HG02798 (cell line): ENCODE results near the gene MAMSTR.
"Not testable (repeated sequence)": the region's sequence is repeated elsewhere in the genome, so short reads cannot be mapped to it uniquely, and the experiment has no call there.

Source experiments
- ATAC-seq: cut with Tn5 transposase; IDR thresholded peaks from one replicate; pipeline ENCODE4 v1.9.1; 2021; ENCODE audit warnings: mild to moderate bottlenecking; ENCODE audit not compliant: unreplicated experiment, poor library complexity

The MAMSTR gene

GRCh38 chr19:48695743-48696352, 23.7 kb downstream of the MAMSTR start, which contains the start of gene FUT2:
TSS of gene FUT2 (plus strand) at chr19:48695971. CDS start at chr19:48702957, 6,986 bp downstream.
- ATAC-seq = no peak

- ATAC-seq = not testable (repeated sequence)
These were observed 25.9 kb downstream of the MAMSTR start for GRCh38 chr19:48693629-48694028.

- ATAC-seq = no peak
These were observed 30.1 kb downstream of the MAMSTR start for GRCh38 chr19:48689449-48689848.

GRCh38 chr19:48687776-48688175, 31.7 kb downstream of the MAMSTR start:
- no peak for ATAC-seq

- ATAC-seq = not testable (repeated sequence)
These were observed 32.9 kb downstream of the MAMSTR start for GRCh38 chr19:48686637-48687036.

GRCh38 chr19:48686088-48686487, 33.4 kb downstream of the MAMSTR start:
- no peak for ATAC-seq

GRCh38 chr19:48685583-48685982, 33.9 kb downstream of the MAMSTR start:
- ATAC-seq = no peak

GRCh38 chr19:48683349-48683748, 36.2 kb downstream of the MAMSTR start:
- no peak for ATAC-seq

- no peak for ATAC-seq
These were observed 38.4 kb downstream of the MAMSTR start for GRCh38 chr19:48681127-48681470.

- ATAC-seq = no peak
These were observed 38.9 kb downstream of the MAMSTR start for GRCh38 chr19:48680436-48681126.

GRCh38 chr19:48680006-48680405, 39.5 kb downstream of the MAMSTR start:
- not testable (repeated sequence) for ATAC-seq

- ATAC-seq = no peak
These were observed 41.3 kb downstream of the MAMSTR start for GRCh38 chr19:48678201-48678600.

GRCh38 chr19:48676887-48677286, 42.6 kb downstream of the MAMSTR start:
- ATAC-seq = no peak

GRCh38 chr19:48676487-48676886, 43.0 kb downstream of the MAMSTR start:
- ATAC-seq = no peak

- no peak for ATAC-seq
These were observed 44.4 kb downstream of the MAMSTR start for GRCh38 chr19:48674921-48675824.

GRCh38 chr19:48674216-48674809, 45.2 kb downstream of the MAMSTR start:
- no peak for ATAC-seq

GRCh38 chr19:48673436-48674100, 46.0 kb downstream of the MAMSTR start:
- no peak for ATAC-seq

- ATAC-seq = no peak
These were observed 46.5 kb downstream of the MAMSTR start, which contains the start of gene NTN5 for GRCh38 chr19:48672994-48673393. TSS of gene NTN5 (minus strand) at chr19:48673017. CDS start at chr19:48670986, 2,031 bp downstream.

GRCh38 chr19:48671446-48671995, 48.0 kb downstream of the MAMSTR start:
- ATAC-seq = no peak
